Measurements from ENCODE around the gene CASQ2. TPM values are rescaled to one million over a fixed set of nuclear protein-coding genes. Genes with fewer than 3 reads are reported as not detected.

Gene CASQ2
- total and polyA plus RNA-seq, 2 donors (not counting 3 experiments of a cell fraction or from before 2014, with no cell fraction given): not detected

DNA sequence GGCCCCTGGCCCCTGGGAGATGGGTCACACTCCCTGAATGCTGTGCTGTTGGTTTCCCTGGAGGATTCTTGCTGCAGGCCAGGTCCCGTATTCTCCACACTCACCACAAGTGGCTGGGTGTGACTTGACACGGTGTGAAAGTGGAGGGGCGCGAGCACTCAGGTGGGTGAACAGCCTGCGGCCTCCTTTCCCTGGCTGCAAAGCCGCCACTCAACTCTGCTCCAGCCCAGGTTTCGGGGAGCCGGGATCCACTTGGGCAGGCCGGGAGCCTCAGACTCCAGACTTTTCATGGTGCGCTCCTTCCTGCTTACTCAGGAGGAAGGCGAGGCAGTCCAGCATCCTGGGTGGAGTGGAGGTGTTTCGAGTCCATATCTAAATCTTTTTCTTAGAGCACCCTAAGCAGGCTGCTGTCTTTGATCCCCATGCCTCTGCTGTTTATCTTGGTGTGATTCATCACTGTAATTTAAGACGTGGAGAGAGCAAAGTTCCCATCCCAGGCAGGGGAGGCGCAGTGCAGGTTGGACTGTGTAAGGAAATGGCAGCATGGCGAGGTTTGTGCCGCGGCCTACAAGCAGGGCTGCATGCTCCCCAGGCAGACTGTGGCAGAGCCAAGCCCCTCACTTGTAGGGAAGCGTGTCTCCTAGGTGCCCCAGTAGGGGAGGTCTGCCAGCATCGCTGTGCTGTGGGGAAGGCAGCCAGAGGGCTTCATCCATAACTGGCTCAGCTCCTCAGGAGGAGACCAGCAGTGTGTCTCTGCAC, 97.2 kb downstream of the CASQ2 start:
- FAIRE-seq (no peak), DNase-seq (ENCODE audit: low read depth, low spot score) (no peak)
- Histone ChIP-seq H3K4me2 (ENCODE audit: insufficient read depth, low read length) (no peak overlapping the region), H3K79me2 (ENCODE audit: control insufficient read depth, insufficient read depth, low read length) (peaks cover 4% of the 10 kb centered on the region), H3K4me1 (ENCODE audit: control insufficient read depth, extremely low read depth, insufficient read depth, low read length) (peaks cover 9% of the 10 kb centered on the region), H3K9ac (replicated peaks; ENCODE audit: extremely low read depth, insufficient read depth, low read length) (no peak overlapping the region), H3K9me1 (replicated peaks; ENCODE audit: control insufficient read depth, extremely low read depth, insufficient read depth, low read length) (no peaks in the 10 kb centered on the region), H3K4me3 (replicated peaks in 1 of 3; ENCODE audit: insufficient read depth in 1 of 3, low read depth in 1 of 3, low read length in 3 of 3) (no peak overlapping the region), H3K9me3 (replicated peaks; ENCODE audit: control insufficient read depth, insufficient read depth, low read length) (no peaks in the 10 kb centered on the region), H2AFZ (ENCODE audit: low read depth, low read length) (no peak overlapping the region), H4K20me1 (replicated peaks; ENCODE audit: control insufficient read depth, extremely low read depth, insufficient read depth, low read length) (no peaks in the 10 kb centered on the region), H3K36me3 (ENCODE audit: control insufficient read depth in 2 of 2, extremely low read depth in 1 of 2, insufficient read depth in 2 of 2, low read length in 2 of 2) (no peaks in the 10 kb centered on the region), H3K27ac (ENCODE audit: insufficient read depth, low read depth, low read length) (no peak overlapping the region), H3K27me3 (ENCODE audit: control insufficient read depth in 2 of 2, insufficient read depth in 2 of 2, low read length in 2 of 2) (no peaks in the 10 kb centered on the region)
- intact Hi-C loops (cut with micrococcal nuclease) (no loop called here), dilution Hi-C loops (cut with MboI; ENCODE audit: extremely low pct_ligation_motif_present, low sequenced_read_pairs) (no loop called here)
- no TSS peak for BruUV-seq (replicated peaks)
- ChIA-PET POLR2A (no interaction called here), CTCF (interaction anchor here (1.3 to 3.7 kb wide), 4 partner anchors 11 to 62 kb away, joined by 4 to 30 read pairs (median 14); no protein-coding TSS in a partner anchor)
- TF ChIP-seq GATA2 (IDR thresholded peaks at IDR 0.05; ENCODE audit: insufficient read depth, insufficient read length, low read depth, low read length): no peak
- TF ChIP-seq FOS (IDR thresholded peaks at IDR 0.05; ENCODE audit: borderline replicate concordance, insufficient read depth, low read length): no peak
- TF ChIP-seq, protein P1, sequence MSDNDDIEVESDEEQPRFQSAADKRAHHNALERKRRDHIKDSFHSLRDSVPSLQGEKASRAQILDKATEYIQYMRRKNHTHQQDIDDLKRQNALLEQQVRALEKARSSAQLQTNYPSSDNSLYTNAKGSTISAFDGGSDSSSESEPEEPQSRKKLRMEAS (IDR thresholded peaks at IDR 0.05; ENCODE audit: insufficient read depth, insufficient read length): no peak
- no peak for TF ChIP-seq JUN (IDR thresholded peaks at IDR 0.05; ENCODE audit: borderline replicate concordance, insufficient read depth, insufficient read length, low read depth)
- TF ChIP-seq POLR2A (IDR thresholded peaks at IDR 0.05; ENCODE audit: low read depth, low read length): no peak
- no peak for TF ChIP-seq EZH2 (IDR thresholded peaks at IDR 0.05; ENCODE audit: borderline replicate concordance, low read depth, low read length, severe bottlenecking)
- no peak for TF ChIP-seq POLR2AphosphoS5 (IDR thresholded peaks at IDR 0.05; ENCODE audit: insufficient read depth, low read depth, low read length)
- TF ChIP-seq MYC (IDR thresholded peaks at IDR 0.05; ENCODE audit: low read depth, low read length): no peak
- TF ChIP-seq, protein P2, sequence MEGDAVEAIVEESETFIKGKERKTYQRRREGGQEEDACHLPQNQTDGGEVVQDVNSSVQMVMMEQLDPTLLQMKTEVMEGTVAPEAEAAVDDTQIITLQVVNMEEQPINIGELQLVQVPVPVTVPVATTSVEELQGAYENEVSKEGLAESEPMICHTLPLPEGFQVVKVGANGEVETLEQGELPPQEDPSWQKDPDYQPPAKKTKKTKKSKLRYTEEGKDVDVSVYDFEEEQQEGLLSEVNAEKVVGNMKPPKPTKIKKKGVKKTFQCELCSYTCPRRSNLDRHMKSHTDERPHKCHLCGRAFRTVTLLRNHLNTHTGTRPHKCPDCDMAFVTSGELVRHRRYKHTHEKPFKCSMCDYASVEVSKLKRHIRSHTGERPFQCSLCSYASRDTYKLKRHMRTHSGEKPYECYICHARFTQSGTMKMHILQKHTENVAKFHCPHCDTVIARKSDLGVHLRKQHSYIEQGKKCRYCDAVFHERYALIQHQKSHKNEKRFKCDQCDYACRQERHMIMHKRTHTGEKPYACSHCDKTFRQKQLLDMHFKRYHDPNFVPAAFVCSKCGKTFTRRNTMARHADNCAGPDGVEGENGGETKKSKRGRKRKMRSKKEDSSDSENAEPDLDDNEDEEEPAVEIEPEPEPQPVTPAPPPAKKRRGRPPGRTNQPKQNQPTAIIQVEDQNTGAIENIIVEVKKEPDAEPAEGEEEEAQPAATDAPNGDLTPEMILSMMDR (IDR thresholded peaks at IDR 0.05; ENCODE audit: extremely low read depth in 1 of 2, insufficient read depth in 1 of 2, low read depth in 1 of 2, low read length in 2 of 2): no peak

Measured in endothelial cell of umbilical vein (primary cell).